HAP-1 (cell line): ENCODE measurements around the gene XYLT1.

Experiments
- DNase-seq, 2 experiments: peaks; one replicate each; pipeline ENCODE4 v3.0.0-alpha.2; 2016 to 2020; ENCODE audit warnings: low spot score in 2 of 2
- H3K27me3 ChIP-seq: fragments of 250-450 bp; sonication (Bioruptor Pico); 2 replicates; pipeline ENCODE4 v1.5.1; 2020; ENCODE audit warnings: low read depth, mild to moderate bottlenecking, moderate library complexity
- H3K36me3 ChIP-seq: fragments of 250-450 bp; sonication (Bioruptor Pico); replicated peaks from 2 replicates; pipeline ENCODE4 v1.5.1; 2020; ENCODE audit warnings: mild to moderate bottlenecking
- H3K4me1 ChIP-seq: fragments of 250-450 bp; sonication (Bioruptor Pico); 2 replicates; pipeline ENCODE4 v1.5.1; 2020; ENCODE audit warnings: mild to moderate bottlenecking
- H3K4me3 ChIP-seq: fragments of 250-450 bp; sonication (Bioruptor Pico); 2 replicates; pipeline ENCODE4 v1.5.1; 2020; ENCODE audit warnings: mild to moderate bottlenecking, moderate library complexity
- H3K9me3 ChIP-seq: fragments of 250-450 bp; sonication (Bioruptor Pico); 2 replicates; pipeline ENCODE4 v1.5.1; 2020; ENCODE audit warnings: mild to moderate bottlenecking, moderate library complexity
- in situ Hi-C: fragments of 300-500 bp; cut with MboI; formaldehyde crosslinking; loops from 3 replicates; pipeline ENCODE4 v1.14.3; 2020; ENCODE audit warnings: low sequenced_read_pairs, inconsistent platforms, mixed read lengths

Gene XYLT1

GRCh38 chr16:17228048-17228707, 242.6 kb downstream of the XYLT1 start:
- Histone ChIP-seq H3K4me1 (no peaks in the 10 kb centered on the region), H3K9me3 (no peaks in the 10 kb centered on the region), H3K27me3 (no peaks in the 10 kb centered on the region), H3K4me3 (no peak overlapping the region), H3K36me3 (no peaks in the 10 kb centered on the region)
- in situ Hi-C loops, result no loop called here
- DNase-seq, result no peak

DNA sequence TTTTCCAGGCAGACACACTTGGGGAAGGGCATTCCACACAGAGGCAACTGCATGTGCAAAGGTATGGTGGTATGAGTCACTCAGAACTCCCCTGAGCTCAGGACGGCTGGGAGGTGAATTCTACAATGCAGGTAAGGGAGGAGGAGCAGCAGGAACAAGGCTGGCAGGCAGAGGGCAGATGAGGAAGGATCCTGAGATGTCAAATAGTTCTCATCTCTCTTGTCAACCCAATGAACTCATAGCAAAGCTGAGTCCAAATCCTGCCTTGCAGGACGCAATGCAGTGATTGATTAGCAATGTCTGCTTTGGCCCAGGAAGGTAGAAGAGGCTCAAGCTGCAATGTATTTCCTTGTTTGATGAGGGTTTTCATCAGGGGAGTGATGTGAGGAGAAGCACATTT, 243.5 kb downstream of the XYLT1 start:
- in situ Hi-C loops, result no loop called here
- no peaks in the 10 kb centered on the region for H3K27me3 ChIP-seq
- no peaks in the 10 kb centered on the region; the same call in 1 of the 2 replicates for H3K9me3 ChIP-seq
- no peaks in the 10 kb centered on the region for H3K4me1 ChIP-seq
- no peak overlapping the region for H3K4me3 ChIP-seq
- H3K36me3 ChIP-seq, result no peaks in the 10 kb centered on the region
- no peak for DNase-seq

DNA sequence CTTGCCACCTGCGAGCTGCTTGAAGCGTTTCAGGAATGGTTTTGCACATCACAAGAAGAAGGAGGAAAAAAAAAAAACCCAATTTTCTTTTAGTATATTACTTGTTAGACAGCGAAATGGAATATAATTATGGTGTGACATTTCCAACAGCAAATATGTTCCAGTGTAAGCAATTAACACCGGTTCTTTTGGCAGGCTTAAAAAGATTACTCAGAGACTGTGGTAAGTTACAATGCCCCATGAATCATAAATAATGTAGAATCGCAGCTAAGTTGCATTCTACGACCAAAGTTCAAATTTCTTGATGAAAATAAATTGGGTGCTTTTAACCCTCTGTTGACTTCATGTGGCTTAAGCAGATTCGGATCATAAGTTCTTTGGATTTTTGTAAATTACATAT, 245.2 kb downstream of the XYLT1 start:
- no peak for DNase-seq
- H3K9me3 ChIP-seq, result peaks cover 4% of the 10 kb centered on the region; the same call in 1 of the 2 replicates
- H3K27me3 ChIP-seq, result no peaks in the 10 kb centered on the region
- in situ Hi-C loops, result no loop called here
- H3K4me1 ChIP-seq, result no peaks in the 10 kb centered on the region
- no peaks in the 10 kb centered on the region for H3K36me3 ChIP-seq
- H3K4me3 ChIP-seq, result no peak overlapping the region

DNA sequence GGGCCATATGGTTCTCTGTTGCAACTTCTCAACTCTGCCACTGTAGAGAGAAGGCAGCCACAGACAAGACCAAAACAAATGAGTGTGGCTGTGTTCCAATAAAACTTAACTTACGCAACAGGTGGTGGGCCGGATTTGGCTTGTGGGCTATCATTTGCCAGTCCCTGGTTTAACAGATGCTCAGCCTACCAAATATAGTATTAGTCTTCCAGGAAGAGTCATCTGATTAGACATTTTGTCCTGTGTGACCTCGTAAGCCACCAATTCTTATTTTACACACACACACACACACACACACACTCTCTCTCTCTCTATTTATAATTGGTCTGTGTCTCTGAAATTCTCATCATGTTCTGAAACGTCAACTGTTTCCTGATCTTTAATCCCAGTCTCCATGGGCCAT, 245.9 kb downstream of the XYLT1 start:
- Histone ChIP-seq H3K9me3 (peaks cover 4% of the 10 kb centered on the region; the same call in 1 of the 2 replicates), H3K4me1 (no peaks in the 10 kb centered on the region), H3K36me3 (no peaks in the 10 kb centered on the region), H3K4me3 (no peak overlapping the region), H3K27me3 (no peaks in the 10 kb centered on the region)
- no peak for DNase-seq
- in situ Hi-C loops, result no loop called here

DNA sequence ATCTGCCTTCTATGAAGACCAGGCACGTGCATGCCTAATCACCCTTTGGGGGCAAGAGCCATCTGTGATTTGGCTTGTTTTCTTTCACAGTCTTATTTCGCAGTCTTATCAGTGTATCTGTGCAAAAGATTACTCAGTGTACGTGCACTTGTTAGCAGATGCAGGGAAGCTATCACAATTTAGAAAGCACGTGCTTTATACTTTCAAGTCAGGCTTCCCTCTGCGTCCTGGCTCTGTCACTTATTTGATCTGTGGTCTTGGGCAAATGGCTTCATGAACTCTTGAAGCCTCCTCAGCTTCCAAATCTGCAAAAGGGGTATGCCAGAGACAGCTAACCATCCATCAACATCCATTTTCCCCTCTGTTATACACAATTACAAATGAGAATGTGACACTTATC, 246.4 kb downstream of the XYLT1 start:
- in situ Hi-C loops, result no loop called here
- Histone ChIP-seq H3K4me3 (no peak overlapping the region), H3K4me1 (no peaks in the 10 kb centered on the region), H3K36me3 (no peaks in the 10 kb centered on the region), H3K27me3 (no peaks in the 10 kb centered on the region), H3K9me3 (peaks cover 4% of the 10 kb centered on the region; the same call in 1 of the 2 replicates)
- no peak for DNase-seq

DNA sequence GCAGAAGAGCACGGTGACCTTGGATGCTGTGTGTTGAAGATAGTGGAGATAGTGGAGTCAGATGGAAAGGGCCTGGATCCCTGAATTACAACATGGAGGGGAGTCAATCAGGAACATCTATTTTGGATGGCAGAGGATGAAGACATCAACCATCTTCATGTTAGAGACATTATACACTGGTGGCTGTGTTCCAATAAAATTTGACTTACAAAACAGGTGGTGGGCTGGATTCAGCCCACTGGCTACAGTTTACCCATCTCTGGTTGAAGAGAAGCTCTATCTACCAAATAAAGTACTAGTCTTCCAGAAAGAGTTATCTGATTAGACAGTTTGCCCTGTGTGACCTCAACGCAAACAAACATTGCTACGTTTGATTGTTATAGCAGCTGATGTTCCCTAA, 247.2 kb downstream of the XYLT1 start:
- Histone ChIP-seq H3K9me3 (peaks cover 4% of the 10 kb centered on the region; the same call in 1 of the 2 replicates), H3K27me3 (no peaks in the 10 kb centered on the region), H3K36me3 (no peaks in the 10 kb centered on the region), H3K4me3 (no peak overlapping the region), H3K4me1 (no peaks in the 10 kb centered on the region)
- in situ Hi-C loops, result no loop called here
- no peak for DNase-seq

DNA sequence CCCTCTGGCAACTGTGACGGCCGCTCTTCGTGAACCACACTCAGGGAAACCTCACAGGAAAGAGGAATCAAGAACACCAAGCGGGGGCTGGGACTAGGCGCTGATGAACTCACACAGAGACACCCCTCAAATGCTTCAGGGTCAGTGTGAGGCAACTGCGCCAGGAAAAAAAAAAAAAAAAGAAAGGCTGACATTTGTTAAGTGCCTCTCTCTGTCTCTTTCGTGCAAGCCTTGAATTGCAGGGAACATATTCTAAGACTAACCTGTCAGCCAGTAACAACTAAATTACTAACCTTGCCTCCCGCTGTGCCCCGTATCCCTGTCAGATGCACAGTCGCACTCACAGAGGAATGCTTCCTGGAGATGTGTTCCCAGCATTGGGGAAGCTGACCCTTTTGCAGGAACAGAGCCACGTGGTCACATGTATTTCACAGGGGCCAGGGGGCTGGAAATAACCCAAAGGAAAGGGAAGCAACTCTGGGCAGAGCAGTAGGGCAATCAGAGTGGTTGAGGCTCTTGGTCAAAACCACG, 247.8 kb downstream of the XYLT1 start:
- H3K36me3 ChIP-seq, result no peaks in the 10 kb centered on the region
- no peaks in the 10 kb centered on the region for H3K4me1 ChIP-seq
- no peak for DNase-seq
- in situ Hi-C loops, result no loop called here
- no peaks in the 10 kb centered on the region for H3K27me3 ChIP-seq
- H3K9me3 ChIP-seq, result peaks cover 4% of the 10 kb centered on the region; the same call in 1 of the 2 replicates
- no peak overlapping the region for H3K4me3 ChIP-seq

- H3K9me3 ChIP-seq, result peaks cover 4% of the 10 kb centered on the region; the same call in 1 of the 2 replicates
- H3K27me3 ChIP-seq, result no peaks in the 10 kb centered on the region
- no peaks in the 10 kb centered on the region for H3K36me3 ChIP-seq
- in situ Hi-C loops, result no loop called here
- no peaks in the 10 kb centered on the region for H3K4me1 ChIP-seq
- no peak for DNase-seq
- H3K4me3 ChIP-seq, result no peak overlapping the region
Observed at GRCh38 chr16:17219991-17220390, 250.8 kb downstream of the XYLT1 start.

- no peaks in the 10 kb centered on the region for H3K27me3 ChIP-seq
- H3K36me3 ChIP-seq, result no peaks in the 10 kb centered on the region
- H3K4me3 ChIP-seq, result no peak overlapping the region
- H3K9me3 ChIP-seq, result no peaks in the 10 kb centered on the region
- in situ Hi-C loops, result no loop called here
- no peak for DNase-seq
- H3K4me1 ChIP-seq, result no peaks in the 10 kb centered on the region
Observed at GRCh38 chr16:17215936-17216335, 254.8 kb downstream of the XYLT1 start.

GRCh38 chr16:17215306-17215705, 255.5 kb downstream of the XYLT1 start:
- Histone ChIP-seq H3K4me3 (no peak overlapping the region), H3K27me3 (no peaks in the 10 kb centered on the region), H3K36me3 (no peaks in the 10 kb centered on the region), H3K9me3 (no peaks in the 10 kb centered on the region), H3K4me1 (no peaks in the 10 kb centered on the region)
- no peak for DNase-seq
- in situ Hi-C loops, result no loop called here

GRCh38 chr16:17213974-17214373, 256.8 kb downstream of the XYLT1 start:
- Histone ChIP-seq H3K27me3 (no peaks in the 10 kb centered on the region), H3K36me3 (no peaks in the 10 kb centered on the region), H3K4me3 (no peak overlapping the region), H3K9me3 (no peaks in the 10 kb centered on the region), H3K4me1 (no peaks in the 10 kb centered on the region)
- in situ Hi-C loops, result no loop called here
- DNase-seq, result no peak

DNA sequence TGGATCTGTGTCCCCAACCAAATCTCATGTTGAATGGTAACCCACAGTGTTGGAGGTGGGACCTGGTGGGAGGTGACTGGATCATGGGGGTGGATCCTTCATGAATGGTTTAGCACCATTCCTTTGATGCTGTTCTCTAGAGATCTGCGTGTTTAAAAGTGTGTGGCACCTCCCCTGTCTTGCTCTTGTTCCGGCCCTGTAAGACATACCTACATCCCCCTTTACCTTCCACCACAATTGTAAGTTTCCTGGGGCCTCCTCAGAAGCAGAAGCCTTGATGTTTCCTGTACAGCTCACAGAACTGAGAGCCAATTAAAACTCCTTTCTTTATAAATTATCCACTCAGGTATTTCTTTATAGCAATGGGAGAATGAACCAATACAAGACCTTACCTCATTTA, 257.7 kb downstream of the XYLT1 start:
- Histone ChIP-seq H3K4me1 (no peaks in the 10 kb centered on the region), H3K36me3 (no peaks in the 10 kb centered on the region), H3K4me3 (no peak overlapping the region), H3K27me3 (no peaks in the 10 kb centered on the region), H3K9me3 (no peaks in the 10 kb centered on the region)
- in situ Hi-C loops, result no loop called here
- DNase-seq, result no peak

GRCh38 chr16:17212606-17213005, 258.2 kb downstream of the XYLT1 start:
- Histone ChIP-seq H3K4me3 (no peak overlapping the region), H3K27me3 (no peaks in the 10 kb centered on the region), H3K9me3 (no peaks in the 10 kb centered on the region), H3K36me3 (no peaks in the 10 kb centered on the region), H3K4me1 (no peaks in the 10 kb centered on the region)
- DNase-seq, result no peak
- in situ Hi-C loops, result no loop called here

- in situ Hi-C loops, result no loop called here
- no peaks in the 10 kb centered on the region for H3K27me3 ChIP-seq
- H3K4me3 ChIP-seq, result no peak overlapping the region
- H3K4me1 ChIP-seq, result no peaks in the 10 kb centered on the region
- no peaks in the 10 kb centered on the region for H3K36me3 ChIP-seq
- DNase-seq, result no peak
- H3K9me3 ChIP-seq, result no peaks in the 10 kb centered on the region
Observed at GRCh38 chr16:17211797-17212196, 259.0 kb downstream of the XYLT1 start.

- Histone ChIP-seq H3K27me3 (no peaks in the 10 kb centered on the region), H3K4me1 (no peaks in the 10 kb centered on the region), H3K4me3 (no peak overlapping the region), H3K9me3 (no peaks in the 10 kb centered on the region; the same call in 1 of the 2 replicates), H3K36me3 (no peaks in the 10 kb centered on the region)
- in situ Hi-C loops, result no loop called here
- no peak for DNase-seq
Observed at GRCh38 chr16:17206712-17207111, 264.0 kb downstream of the XYLT1 start.
